Endothelial cell of umbilical vein (primary cell): ENCODE results near the gene CNOT6.

Experiments used
- CTCF ChIP-seq, 2 donors: IDR thresholded peaks; 1 replicate in 1 of 2; 2 replicates in 1 of 2; pipeline ENCODE4 v1.5.1; 2011; ENCODE audit warnings: low read length in 2 of 2, mild to moderate bottlenecking in 2 of 2, moderate library complexity in 2 of 2, control low read depth in 1 of 2, inconsistent platforms in 1 of 2, low read depth in 1 of 2; ENCODE audit not compliant: insufficient read depth in 1 of 2; ENCODE audit errors: extremely low read depth in 1 of 2
- EZH2 ChIP-seq: IDR thresholded peaks from 2 replicates; pipeline ENCODE4 v1.6.1; 2012; ENCODE audit warnings: borderline replicate concordance, low read depth, mild to moderate bottlenecking, moderate library complexity, low read length, inconsistent platforms; ENCODE audit not compliant: severe bottlenecking
- FOS ChIP-seq: IDR thresholded peaks from 2 replicates; pipeline ENCODE4 v1.6.1; 2011; ENCODE audit warnings: mild to moderate bottlenecking, low read length, moderate library complexity, borderline replicate concordance; ENCODE audit not compliant: insufficient read depth
- GATA2 ChIP-seq: IDR thresholded peaks from 2 replicates; pipeline ENCODE4 v1.7.0; 2011; ENCODE audit warnings: low read depth, mild to moderate bottlenecking, moderate library complexity, mixed read lengths, low read length; ENCODE audit not compliant: insufficient read length, insufficient read depth
- JUN ChIP-seq: IDR thresholded peaks from 2 replicates; pipeline ENCODE4 v1.6.1; 2011; ENCODE audit warnings: borderline replicate concordance, low read depth; ENCODE audit not compliant: insufficient read length, insufficient read depth
- MAX ChIP-seq: IDR thresholded peaks from 2 replicates; pipeline ENCODE4 v1.6.1; 2011; ENCODE audit not compliant: insufficient read depth, insufficient read length
- POLR2A ChIP-seq: IDR thresholded peaks from 2 replicates; pipeline ENCODE4 v1.6.1; 2012; ENCODE audit warnings: low read depth, mild to moderate bottlenecking, control low read depth, low read length
- POLR2AphosphoS5 ChIP-seq: IDR thresholded peaks from 2 replicates; pipeline ENCODE4 v1.6.1; 2012; ENCODE audit warnings: low read depth, mild to moderate bottlenecking, control low read depth, low read length, moderate library complexity; ENCODE audit not compliant: insufficient read depth

- TF ChIP-seq EZH2 (no peak), CTCF (IDR thresholded peaks at IDR 0.05; ENCODE audit: extremely low read depth in 1 of 2, insufficient read depth in 1 of 2, low read depth in 1 of 2, low read length in 2 of 2) (no peak), POLR2AphosphoS5 (no peak), POLR2A (no peak), JUN (no peak), MAX (no peak), GATA2 (no peak), FOS (peak; percentile 18)
Observed at GRCh38 chr5:180486636-180487149, 7.5 kb upstream of the CNOT6 start.
